ENCODE measurements around the gene TCL1B.

DNA sequence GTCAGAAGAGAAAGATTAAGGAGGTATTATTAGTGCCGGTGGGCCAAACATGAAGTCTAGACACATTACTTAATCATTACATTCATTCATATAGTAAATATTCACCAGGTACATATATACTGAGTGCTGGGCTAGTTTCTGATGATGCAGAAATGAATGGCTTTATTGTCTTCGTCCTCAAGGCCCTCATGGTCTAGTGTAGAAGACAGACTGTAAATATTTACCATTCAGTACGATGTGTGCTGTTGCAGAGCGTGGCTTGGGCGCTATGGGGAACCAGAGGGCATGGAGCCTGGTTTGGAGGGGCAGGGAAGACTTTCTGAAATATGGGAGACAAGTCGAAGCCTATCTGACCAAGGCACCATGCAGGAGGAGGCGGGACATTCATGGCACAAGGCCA is 37.0 kb upstream of the TCL1B start:
- TF ChIP-seq, protein P1, sequence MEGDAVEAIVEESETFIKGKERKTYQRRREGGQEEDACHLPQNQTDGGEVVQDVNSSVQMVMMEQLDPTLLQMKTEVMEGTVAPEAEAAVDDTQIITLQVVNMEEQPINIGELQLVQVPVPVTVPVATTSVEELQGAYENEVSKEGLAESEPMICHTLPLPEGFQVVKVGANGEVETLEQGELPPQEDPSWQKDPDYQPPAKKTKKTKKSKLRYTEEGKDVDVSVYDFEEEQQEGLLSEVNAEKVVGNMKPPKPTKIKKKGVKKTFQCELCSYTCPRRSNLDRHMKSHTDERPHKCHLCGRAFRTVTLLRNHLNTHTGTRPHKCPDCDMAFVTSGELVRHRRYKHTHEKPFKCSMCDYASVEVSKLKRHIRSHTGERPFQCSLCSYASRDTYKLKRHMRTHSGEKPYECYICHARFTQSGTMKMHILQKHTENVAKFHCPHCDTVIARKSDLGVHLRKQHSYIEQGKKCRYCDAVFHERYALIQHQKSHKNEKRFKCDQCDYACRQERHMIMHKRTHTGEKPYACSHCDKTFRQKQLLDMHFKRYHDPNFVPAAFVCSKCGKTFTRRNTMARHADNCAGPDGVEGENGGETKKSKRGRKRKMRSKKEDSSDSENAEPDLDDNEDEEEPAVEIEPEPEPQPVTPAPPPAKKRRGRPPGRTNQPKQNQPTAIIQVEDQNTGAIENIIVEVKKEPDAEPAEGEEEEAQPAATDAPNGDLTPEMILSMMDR (IDR thresholded peaks at IDR 0.05): no peak
- TF ChIP-seq MAFK (IDR thresholded peaks at IDR 0.05; ENCODE audit: partially characterized antibody) (no peak), EHF (CRISPR knock-in tag; IDR thresholded peaks at IDR 0.05) (no peak), RAD21 (conservative IDR thresholded peaks at IDR 0.05 in 1 of 2, IDR thresholded peaks at IDR 0.05 in 1 of 2) (no peak), EP300 (IDR thresholded peaks at IDR 0.05) (no peak), JUN (IDR thresholded peaks at IDR 0.05) (no peak), REST (IDR thresholded peaks at IDR 0.05) (no peak)
